HG02623 (cell line): ENCODE results near the gene PTGER3.
"Not testable (repeated sequence)": the region's sequence is repeated elsewhere in the genome, so short reads cannot be mapped to it uniquely, and the experiment has no call there.

Experiments
- ATAC-seq: cut with Tn5 transposase; IDR thresholded peaks from one replicate; pipeline ENCODE4 v1.9.1; 2021; ENCODE audit warnings: moderate library complexity; ENCODE audit not compliant: unreplicated experiment

PTGER3 gene

GRCh38 chr1:71014178-71014579, 33.4 kb downstream of the PTGER3 start:
- no peak for ATAC-seq

- ATAC-seq = no peak
Observed at GRCh38 chr1:71002709-71003475, 44.7 kb downstream of the PTGER3 start.

GRCh38 chr1:71001624-71002023, 46.0 kb downstream of the PTGER3 start:
- ATAC-seq = no peak

GRCh38 chr1:70997793-70998192, 49.8 kb downstream of the PTGER3 start:
- no peak for ATAC-seq

- ATAC-seq = no peak
Observed at GRCh38 chr1:70994753-70995268, 52.8 kb downstream of the PTGER3 start.

DNA sequence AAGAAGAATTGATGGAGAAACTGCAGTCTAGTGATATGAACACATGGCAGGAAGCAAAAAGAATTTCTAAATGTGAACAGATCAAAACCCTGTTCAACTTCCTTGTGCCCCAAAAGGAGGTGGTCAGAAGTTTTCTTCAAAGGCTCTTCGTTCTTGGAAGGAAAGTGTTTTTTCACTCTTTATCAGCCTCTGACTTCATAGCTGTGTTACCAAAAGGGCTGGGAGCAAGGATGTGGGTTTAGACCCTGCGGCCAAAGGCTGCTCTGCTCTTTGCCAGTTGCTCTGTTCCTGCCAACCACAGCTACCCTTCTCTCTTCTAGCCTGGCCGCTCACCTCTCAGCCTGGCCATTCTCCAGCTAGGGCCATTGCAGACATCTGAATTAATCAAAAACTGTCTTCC, 53.8 kb downstream of the PTGER3 start:
- no peak for ATAC-seq

GRCh38 chr1:70992521-70992920, 55.1 kb downstream of the PTGER3 start:
- no peak for ATAC-seq

GRCh38 chr1:70990469-70991253, 57.0 kb downstream of the PTGER3 start:
- ATAC-seq = no peak

- ATAC-seq = no peak
Observed at GRCh38 chr1:70987497-70987896, 60.1 kb downstream of the PTGER3 start.

DNA sequence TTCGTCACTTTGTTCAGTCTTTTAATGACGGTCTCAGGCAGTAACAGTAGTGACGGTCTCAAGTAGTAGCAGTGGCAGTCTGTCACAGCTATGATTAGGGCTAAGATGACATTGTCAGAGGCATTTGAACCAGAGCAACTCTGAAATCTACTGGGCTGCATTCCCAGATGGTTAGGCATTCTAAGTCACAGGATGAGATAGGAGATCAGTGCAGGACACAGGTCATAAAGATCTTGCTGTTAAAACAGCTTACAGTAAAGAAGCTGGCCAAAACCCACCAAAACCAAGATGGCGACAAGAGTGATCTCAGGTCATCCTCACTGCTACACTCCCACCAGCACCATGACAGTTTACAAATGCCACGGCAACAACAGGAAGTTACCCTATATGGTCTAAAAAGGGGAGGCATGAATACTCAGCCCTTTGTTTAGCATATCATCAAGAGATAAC, 61.8 kb downstream of the PTGER3 start:
- ATAC-seq = not testable (repeated sequence)

DNA sequence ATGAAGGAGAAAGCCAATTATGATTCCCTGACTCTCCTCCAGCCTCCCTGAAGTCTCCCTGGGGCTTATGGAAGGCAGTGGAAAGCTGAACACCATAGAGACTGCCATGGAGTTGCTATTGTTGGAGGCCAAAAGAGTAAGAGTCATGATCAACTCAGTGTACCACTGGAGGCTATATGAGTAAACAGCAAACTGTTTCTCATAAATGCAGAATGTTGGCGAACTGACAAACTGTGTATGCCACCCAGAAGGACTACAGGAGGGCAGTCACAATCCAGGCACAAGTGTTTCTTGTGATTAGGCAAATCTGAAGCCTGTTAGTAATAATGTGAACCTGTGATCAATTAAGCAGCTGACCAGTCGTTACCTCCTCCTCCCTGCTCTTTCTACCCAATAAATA, 62.3 kb downstream of the PTGER3 start:
- not testable (repeated sequence) for ATAC-seq

- no peak for ATAC-seq
Observed at GRCh38 chr1:70980361-70980760, 67.3 kb downstream of the PTGER3 start.

DNA sequence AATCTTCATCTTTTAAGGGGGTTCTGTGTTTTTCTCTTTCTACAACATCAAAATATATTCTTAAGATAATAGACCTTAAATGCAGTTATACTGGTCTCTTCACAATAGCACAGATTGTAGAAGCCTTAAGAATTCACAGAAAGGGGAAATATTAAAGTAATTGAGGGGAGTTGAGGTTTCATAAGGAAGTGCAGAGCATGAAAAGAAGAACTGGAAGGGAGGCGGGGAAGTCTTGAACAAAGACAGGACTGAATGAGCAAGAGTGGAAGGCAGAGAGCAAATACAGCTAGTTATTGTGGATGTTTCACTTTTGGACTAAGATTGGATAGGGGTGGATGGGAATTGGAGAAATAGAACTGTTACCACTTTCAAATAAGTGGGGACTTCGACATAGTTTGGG, 67.7 kb downstream of the PTGER3 start:
- ATAC-seq = no peak

DNA sequence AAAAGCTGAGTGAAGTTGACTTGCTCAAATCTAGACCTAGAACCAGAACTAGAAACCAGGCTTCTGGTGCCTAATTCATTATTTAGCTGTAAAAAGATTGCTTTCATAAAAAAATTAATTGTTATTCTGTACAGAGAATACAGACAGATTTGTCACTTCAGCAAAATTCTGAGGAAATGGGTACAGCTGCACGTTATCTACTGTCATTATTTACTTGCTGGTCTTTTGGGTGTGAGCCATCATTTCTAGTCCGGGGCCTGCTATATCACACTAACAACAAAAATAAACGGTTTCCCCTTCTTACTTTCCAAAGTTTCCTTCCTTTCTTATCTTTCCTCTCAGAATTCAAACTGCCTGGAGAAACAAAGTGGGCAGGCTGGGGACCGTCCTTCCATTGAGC, 68.3 kb downstream of the PTGER3 start:
- no peak for ATAC-seq

- ATAC-seq = no peak
Observed at GRCh38 chr1:70978623-70979022, 69.0 kb downstream of the PTGER3 start.

- ATAC-seq = no peak
Observed at GRCh38 chr1:70977575-70977974, 70.0 kb downstream of the PTGER3 start.

DNA sequence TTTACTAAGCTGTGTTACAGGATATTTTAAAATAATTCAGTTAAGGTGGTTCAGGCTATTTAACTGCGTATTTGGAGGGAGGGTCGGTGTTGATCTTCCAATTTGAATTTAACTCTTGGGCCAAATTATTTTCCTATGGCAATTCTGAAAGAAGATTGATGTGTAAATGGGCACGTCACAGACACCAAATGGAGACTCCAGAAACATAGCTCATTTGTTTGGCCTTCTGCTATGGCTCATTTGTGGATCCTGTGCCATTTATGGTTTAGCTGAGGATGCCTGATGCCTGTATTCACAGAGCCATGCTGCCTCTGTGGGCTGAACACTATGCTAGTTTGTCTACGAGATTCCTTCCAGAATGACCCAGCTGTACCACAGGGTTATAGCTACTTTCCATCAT, 70.6 kb downstream of the PTGER3 start:
- no peak for ATAC-seq

DNA sequence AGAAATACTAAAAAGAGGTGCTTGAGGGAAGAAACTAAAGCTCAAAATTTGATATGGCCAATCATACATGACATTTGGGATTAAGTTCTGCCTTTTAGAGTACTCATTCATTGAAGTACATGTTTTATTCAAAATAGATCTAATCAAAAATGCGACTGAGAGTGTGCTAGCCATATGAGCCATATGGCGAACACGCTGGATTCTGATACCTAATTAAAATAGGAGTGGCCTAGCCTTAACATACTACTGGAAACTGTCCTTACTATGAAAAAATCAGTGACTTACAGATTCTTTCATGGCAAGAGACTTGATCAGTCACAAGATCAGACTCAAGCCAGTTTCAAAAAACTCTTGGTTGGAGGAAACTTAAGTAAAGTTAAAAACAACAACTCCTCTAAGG, 73.9 kb downstream of the PTGER3 start:
- ATAC-seq = no peak

DNA sequence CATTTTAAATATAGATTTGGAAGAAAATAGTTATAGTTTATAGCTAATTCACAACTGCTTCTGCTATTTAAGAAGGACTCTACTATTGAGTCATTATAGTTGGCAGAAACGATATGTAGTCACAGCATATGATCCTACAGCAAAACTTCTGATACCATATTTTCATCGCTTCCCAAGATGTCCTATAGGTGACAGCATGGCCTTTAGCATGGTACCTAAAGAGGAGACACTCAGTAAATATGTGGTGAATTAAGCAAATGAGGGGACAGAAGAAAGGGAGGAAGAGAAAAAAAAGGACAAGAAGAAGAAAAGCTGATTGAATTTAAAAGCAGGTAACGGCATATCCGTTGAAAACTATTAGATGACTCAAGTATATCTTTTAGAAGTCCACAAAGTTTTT, 77.2 kb downstream of the PTGER3 start:
- no peak for ATAC-seq

DNA sequence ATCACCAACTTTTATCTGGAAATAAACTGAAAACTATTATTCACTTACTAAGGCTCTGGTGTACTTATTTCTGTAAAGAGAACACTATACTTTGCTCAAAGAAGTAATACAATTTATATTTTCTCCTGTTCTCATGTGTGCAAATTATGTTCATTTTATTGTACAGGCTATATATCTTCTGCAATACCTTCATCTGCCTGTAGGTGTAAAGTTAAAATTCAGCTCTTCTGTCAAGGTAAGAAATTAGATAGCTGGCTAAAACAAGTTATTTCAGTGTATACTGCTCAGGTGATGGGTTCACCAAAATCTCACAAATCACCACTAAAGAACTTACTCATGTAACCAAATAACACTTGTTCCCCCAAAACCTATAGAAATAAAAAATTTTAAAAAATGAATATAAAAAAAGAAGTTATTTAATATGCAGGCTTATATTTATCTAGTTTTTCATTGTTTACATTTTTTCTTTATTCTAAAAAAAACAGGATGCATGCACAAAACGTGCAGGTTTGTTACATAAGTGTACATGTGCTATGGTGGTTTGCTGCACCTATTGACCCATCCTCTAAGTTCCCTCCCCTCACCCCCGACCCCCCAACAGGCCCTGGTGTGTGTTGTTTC, 81.5 kb downstream of the PTGER3 start:
- peak; percentile 71 for ATAC-seq

DNA sequence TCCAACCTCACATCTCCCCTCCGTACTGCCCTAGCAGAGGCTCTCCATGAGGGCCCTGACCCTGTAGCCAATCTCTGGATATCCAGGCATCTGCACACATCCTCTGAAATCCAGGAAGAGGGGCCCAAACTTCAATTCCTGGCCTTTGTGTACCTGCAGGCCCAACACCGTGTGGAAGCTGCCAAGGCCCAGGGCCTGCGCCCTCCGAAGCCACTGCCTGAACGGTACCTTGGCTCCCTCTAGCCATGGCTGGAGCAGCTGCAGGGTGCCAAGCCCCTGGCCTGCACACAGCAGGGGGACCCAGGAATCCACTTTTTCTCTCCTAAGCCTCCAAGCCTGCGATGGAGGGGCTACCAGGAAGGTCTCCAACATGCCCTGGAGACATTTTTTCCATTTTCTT, 84.2 kb downstream of the PTGER3 start:
- ATAC-seq = no peak
